ENCODE measurements around the gene PRELP.
A peak's percentile ranks its signal among the peaks of the same experiment; 100 is the strongest.

- TF ChIP-seq EZH2 (IDR thresholded peaks at IDR 0.05; ENCODE audit: low read depth, low read length, severe bottlenecking) (peak; percentile 28), SP1 (IDR thresholded peaks at IDR 0.05; ENCODE audit: low read depth, low read length) (no peak), CTCF (IDR thresholded peaks at IDR 0.05; ENCODE audit: control extremely low read depth in 1 of 3, insufficient read depth in 1 of 3, low read depth in 1 of 3, low read length in 3 of 3) (no peak), JUND (IDR thresholded peaks at IDR 0.05; ENCODE audit: low read length) (no peak), JUN (IDR thresholded peaks at IDR 0.05; ENCODE audit: low read depth, low read length) (no peak), TAF7 (optimal IDR thresholded peaks at IDR 0.05; ENCODE audit: borderline replicate concordance, low read depth, low read length) (no peak), USF2 (IDR thresholded peaks at IDR 0.05; ENCODE audit: low read length) (no peak), RFX5 (IDR thresholded peaks at IDR 0.05; ENCODE audit: borderline replicate concordance, low read depth, low read length) (no peak)
Observed at GRCh38 chr1:203513585-203514031, 38.0 kb downstream of the PRELP start.
